Measurements from ENCODE around the gene WDPCP. TPM values are rescaled to one million over a fixed set of nuclear protein-coding genes. Genes with fewer than 3 reads are reported as not detected.

WDPCP gene
- total RNA-seq, 2 experiments from 2014 or later = 14.8 to 29.3 TPM

GRCh38 chr2:63132020-63132419 is 456.3 kb downstream of the WDPCP start:
- H3K27ac ChIP-seq (ENCODE audit: low read depth, low read length, poor library complexity, severe bottlenecking) = no peak overlapping the region
- BruUV-seq (replicated peaks) = no TSS peak
- ChIA-PET CTCF (ENCODE audit: unreplicated experiment) (interaction anchor here (0.5 kb wide), 1 partner anchor 650 kb away, joined by 3 read pairs; no protein-coding TSS in a partner anchor), POLR2A (interaction anchor here (0.7 kb wide), 1 partner anchor 277 kb away, joined by 8 read pairs; no protein-coding TSS in a partner anchor)
- DNase-seq (ENCODE audit: low spot score) = no peak
- H3K4me1 ChIP-seq (ENCODE audit: insufficient read depth, low read length, poor library complexity, severe bottlenecking) = no peaks in the 10 kb centered on the region
- H3K4me2 ChIP-seq (ENCODE audit: low read length) = no peak overlapping the region
- intact Hi-C loops (cut with micrococcal nuclease; ENCODE audit: unreplicated experiment) = no loop called here
- H4K20me1 ChIP-seq (ENCODE audit: insufficient read depth, low read length) = no peaks in the 10 kb centered on the region
- peaks cover 3% of the 10 kb centered on the region; the same call in 1 of the 2 replicates for H3K9me3 ChIP-seq (ENCODE audit: low read length)
- H3K4me3 ChIP-seq (ENCODE audit: low read depth, low read length, poor library complexity, severe bottlenecking) = no peak overlapping the region
- no peaks in the 10 kb centered on the region for H3K36me3 ChIP-seq (ENCODE audit: insufficient read depth, low read length)
- TF ChIP-seq CTCF (conservative IDR thresholded peaks at IDR 0.05; ENCODE audit: low read length) (no peak), EZH2phosphoT487 (IDR thresholded peaks at IDR 0.05; ENCODE audit: borderline replicate concordance, low read depth, low read length) (no peak)
- H3K9me2 ChIP-seq (ENCODE audit: insufficient read depth, low read length) = no peaks in the 10 kb centered on the region
- H2AFZ ChIP-seq (ENCODE audit: low read length) = no peak overlapping the region
- H3K79me2 ChIP-seq (ENCODE audit: insufficient read depth, low read depth, low read length) = no peaks in the 10 kb centered on the region

- no peak overlapping the region for H3K27ac ChIP-seq (ENCODE audit: low read depth, low read length, poor library complexity, severe bottlenecking)
- H3K9me3 ChIP-seq (ENCODE audit: low read length) = peaks cover 3% of the 10 kb centered on the region; the same call in 1 of the 2 replicates
- intact Hi-C loops (cut with micrococcal nuclease; ENCODE audit: unreplicated experiment) = no loop called here
- ChIA-PET CTCF (ENCODE audit: unreplicated experiment) (no interaction called here), POLR2A (no interaction called here)
- H3K4me3 ChIP-seq (ENCODE audit: low read depth, low read length, poor library complexity, severe bottlenecking) = no peak overlapping the region
- no peaks in the 10 kb centered on the region for H3K4me1 ChIP-seq (ENCODE audit: insufficient read depth, low read length, poor library complexity, severe bottlenecking)
- no peak overlapping the region for H3K4me2 ChIP-seq (ENCODE audit: low read length)
- no peaks in the 10 kb centered on the region for H3K9me2 ChIP-seq (ENCODE audit: insufficient read depth, low read length)
- no peaks in the 10 kb centered on the region for H3K36me3 ChIP-seq (ENCODE audit: insufficient read depth, low read length)
- no peak for DNase-seq (ENCODE audit: low spot score)
- TF ChIP-seq EZH2phosphoT487 (IDR thresholded peaks at IDR 0.05; ENCODE audit: borderline replicate concordance, low read depth, low read length) (no peak), CTCF (conservative IDR thresholded peaks at IDR 0.05; ENCODE audit: low read length) (no peak)
- H3K79me2 ChIP-seq (ENCODE audit: insufficient read depth, low read depth, low read length) = no peaks in the 10 kb centered on the region
- H2AFZ ChIP-seq (ENCODE audit: low read length) = no peak overlapping the region
- no peaks in the 10 kb centered on the region for H4K20me1 ChIP-seq (ENCODE audit: insufficient read depth, low read length)
- no TSS peak for BruUV-seq (replicated peaks)
Observed at GRCh38 chr2:63131196-63131595, 457.1 kb downstream of the WDPCP start.

GRCh38 chr2:63127594-63127993 is 460.7 kb downstream of the WDPCP start:
- no peaks in the 10 kb centered on the region for H3K4me1 ChIP-seq (ENCODE audit: insufficient read depth, low read length, poor library complexity, severe bottlenecking)
- H2AFZ ChIP-seq (ENCODE audit: low read length) = no peak overlapping the region
- no peaks in the 10 kb centered on the region for H3K79me2 ChIP-seq (ENCODE audit: insufficient read depth, low read depth, low read length)
- no peaks in the 10 kb centered on the region for H4K20me1 ChIP-seq (ENCODE audit: insufficient read depth, low read length)
- H3K4me3 ChIP-seq (ENCODE audit: low read depth, low read length, poor library complexity, severe bottlenecking) = no peak overlapping the region
- H3K36me3 ChIP-seq (ENCODE audit: insufficient read depth, low read length) = no peaks in the 10 kb centered on the region
- H3K9me3 ChIP-seq (ENCODE audit: low read length) = no peaks in the 10 kb centered on the region; the same call in 1 of the 2 replicates
- intact Hi-C loops (cut with micrococcal nuclease; ENCODE audit: unreplicated experiment) = no loop called here
- H3K27ac ChIP-seq (ENCODE audit: low read depth, low read length, poor library complexity, severe bottlenecking) = no peak overlapping the region
- no peaks in the 10 kb centered on the region for H3K9me2 ChIP-seq (ENCODE audit: insufficient read depth, low read length)
- DNase-seq (ENCODE audit: low spot score) = no peak
- no peak overlapping the region for H3K4me2 ChIP-seq (ENCODE audit: low read length)
- POLR2A ChIA-PET = interaction anchor here (0.7 kb wide), 1 partner anchor 643 kb away, joined by 3 read pairs; no protein-coding TSS in a partner anchor
- no TSS peak for BruUV-seq (replicated peaks)
- CTCF ChIA-PET (ENCODE audit: unreplicated experiment) = no interaction called here
- TF ChIP-seq CTCF (conservative IDR thresholded peaks at IDR 0.05; ENCODE audit: low read length) (no peak), EZH2phosphoT487 (IDR thresholded peaks at IDR 0.05; ENCODE audit: borderline replicate concordance, low read depth, low read length) (no peak)

Measured in OCI-LY7 (cell line).